Neural progenitor cell (in vitro differentiated cells): ENCODE measurements around the gene SPATC1L.

Experiments
- EZH2 ChIP-seq: fragments of 200-600 bp; sonication (generic); IDR thresholded peaks from 2 replicates; pipeline ENCODE4 v1.6.1; 2017; ENCODE audit warnings: antibody characterized with exemption, mild to moderate bottlenecking, moderate library complexity
- EZH2phosphoT487 ChIP-seq: fragments of 200-600 bp; sonication (generic); IDR thresholded peaks from 2 replicates; pipeline ENCODE4 v1.6.1; 2017; ENCODE audit warnings: antibody characterized with exemption
- TF ChIP-seq, protein P1 (sequence below): fragments of 200-600 bp; sonication (generic); IDR thresholded peaks from 2 replicates; pipeline ENCODE4 v1.5.1; 2017; ENCODE audit warnings: antibody characterized with exemption, mild to moderate bottlenecking

DNA sequence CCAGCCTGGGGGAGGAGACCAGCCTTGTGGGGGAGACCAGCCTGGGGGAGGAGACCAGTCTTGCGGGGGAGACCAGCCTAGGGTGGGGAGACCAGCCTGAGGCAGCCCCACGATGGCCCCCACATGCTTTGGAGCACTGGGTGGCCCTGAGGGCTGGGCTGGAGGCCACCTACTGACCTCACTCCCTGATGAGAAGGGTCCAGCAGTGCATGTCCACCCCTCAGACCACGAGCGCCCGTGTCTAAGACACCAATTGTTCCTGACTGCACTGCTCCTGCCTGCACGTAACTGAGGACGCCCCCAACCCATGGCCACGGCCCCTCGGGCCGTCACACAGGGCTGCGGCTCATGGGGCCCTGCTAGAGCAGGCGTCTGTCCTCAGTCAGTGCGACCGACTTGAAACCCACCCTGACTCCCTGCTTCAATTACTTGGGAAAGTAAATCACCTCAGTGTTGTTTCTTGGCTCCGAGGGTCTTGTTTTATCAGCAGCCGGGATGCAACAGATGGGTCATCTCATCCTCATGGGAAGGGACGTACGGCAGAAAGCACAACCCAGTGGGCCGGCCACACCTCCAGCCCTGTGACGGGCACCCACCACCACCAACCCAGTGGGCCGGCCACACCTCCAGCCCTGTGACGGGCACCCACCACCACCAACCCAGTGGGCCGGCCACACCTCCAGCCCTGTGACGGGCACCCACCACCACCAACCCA is at the start of gene SPATC1L:
- TF ChIP-seq, protein P1, sequence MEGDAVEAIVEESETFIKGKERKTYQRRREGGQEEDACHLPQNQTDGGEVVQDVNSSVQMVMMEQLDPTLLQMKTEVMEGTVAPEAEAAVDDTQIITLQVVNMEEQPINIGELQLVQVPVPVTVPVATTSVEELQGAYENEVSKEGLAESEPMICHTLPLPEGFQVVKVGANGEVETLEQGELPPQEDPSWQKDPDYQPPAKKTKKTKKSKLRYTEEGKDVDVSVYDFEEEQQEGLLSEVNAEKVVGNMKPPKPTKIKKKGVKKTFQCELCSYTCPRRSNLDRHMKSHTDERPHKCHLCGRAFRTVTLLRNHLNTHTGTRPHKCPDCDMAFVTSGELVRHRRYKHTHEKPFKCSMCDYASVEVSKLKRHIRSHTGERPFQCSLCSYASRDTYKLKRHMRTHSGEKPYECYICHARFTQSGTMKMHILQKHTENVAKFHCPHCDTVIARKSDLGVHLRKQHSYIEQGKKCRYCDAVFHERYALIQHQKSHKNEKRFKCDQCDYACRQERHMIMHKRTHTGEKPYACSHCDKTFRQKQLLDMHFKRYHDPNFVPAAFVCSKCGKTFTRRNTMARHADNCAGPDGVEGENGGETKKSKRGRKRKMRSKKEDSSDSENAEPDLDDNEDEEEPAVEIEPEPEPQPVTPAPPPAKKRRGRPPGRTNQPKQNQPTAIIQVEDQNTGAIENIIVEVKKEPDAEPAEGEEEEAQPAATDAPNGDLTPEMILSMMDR = no peak
- TF ChIP-seq EZH2phosphoT487 (no peak), EZH2 (no peak)
